ENCODE data around the gene REXO4. TPM values are rescaled to one million over a fixed set of nuclear protein-coding genes. Genes with fewer than 3 reads are reported as not detected.

The REXO4 gene
- total RNA-seq = 29.9 TPM

GRCh38 chr9:133417541-133418461 is at the start of gene REXO4:
Gene REXO4 (minus strand): TSS chr9:133418010. CDS start chr9:133417844, 166 bp downstream.
- peak; percentile 78 to 86 (median 84) for DNase-seq (ENCODE audit: low read depth in 2 of 3, low spot score in 2 of 3)

- no peak for DNase-seq (ENCODE audit: low read depth in 2 of 3, low spot score in 2 of 3)
These were observed 49.3 kb upstream of the REXO4 start for GRCh38 chr9:133467101-133467500.

GRCh38 chr9:133465984-133466383 is 48.2 kb upstream of the REXO4 start:
- no peak for DNase-seq (ENCODE audit: low read depth in 2 of 3, low spot score in 2 of 3)

DNA sequence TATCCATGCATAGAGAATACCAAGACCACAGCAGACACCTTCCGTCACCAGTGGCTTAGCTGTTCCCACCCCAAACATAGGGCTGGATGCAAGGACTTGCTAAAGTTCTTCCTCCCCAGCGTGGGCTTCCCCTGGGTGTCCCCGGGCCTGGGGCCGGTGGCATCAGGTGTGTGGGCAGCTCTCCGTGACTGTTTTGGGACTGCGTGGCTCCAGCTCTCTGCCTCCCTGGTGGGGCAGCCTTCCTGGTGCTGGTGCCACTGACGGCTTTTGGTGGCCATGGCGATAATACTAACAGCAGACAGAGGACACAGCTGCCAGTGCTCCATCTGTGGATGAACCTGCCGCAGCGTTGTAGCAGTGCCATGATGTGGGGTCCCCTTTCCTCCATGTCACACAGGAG is 46.8 kb upstream of the REXO4 start:
- no peak for DNase-seq (ENCODE audit: low read depth in 2 of 3, low spot score in 2 of 3)

- DNase-seq (ENCODE audit: low read depth in 2 of 3, low spot score in 2 of 3) = no peak
These were observed 46.2 kb upstream of the REXO4 start for GRCh38 chr9:133463864-133464615.

DNA sequence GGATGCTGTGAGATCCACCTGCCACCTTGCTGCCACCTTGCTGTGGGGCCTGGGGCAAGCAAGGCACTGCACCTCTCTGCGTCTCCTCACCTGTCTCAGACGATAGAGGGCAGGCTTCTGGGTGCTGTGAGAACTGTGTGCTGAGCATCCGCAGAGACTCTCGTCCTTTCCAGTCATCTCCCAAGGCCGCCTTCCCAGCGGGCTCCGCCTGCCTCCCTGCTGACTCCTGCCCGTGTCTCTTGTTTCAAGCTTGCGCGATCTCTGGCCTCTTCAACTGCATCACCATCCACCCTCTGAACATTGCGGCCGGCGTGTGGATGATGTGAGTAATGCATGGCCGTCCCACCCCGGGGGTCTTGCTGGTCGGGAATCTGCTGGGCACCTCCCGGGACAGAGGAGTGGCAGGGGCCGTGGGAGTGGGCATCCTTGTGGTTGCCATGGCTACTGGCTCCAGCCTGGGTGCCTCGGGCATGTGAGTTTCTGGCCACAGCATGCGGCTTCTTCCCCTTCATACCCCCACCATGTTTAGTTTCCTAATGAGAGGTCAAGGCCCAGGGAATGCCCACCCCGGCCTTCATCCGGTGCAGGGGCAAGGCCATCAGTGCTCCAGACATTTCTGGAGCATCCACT is 45.5 kb upstream of the REXO4 start:
- DNase-seq (ENCODE audit: low read depth in 2 of 3, low spot score in 2 of 3) = no peak

DNA sequence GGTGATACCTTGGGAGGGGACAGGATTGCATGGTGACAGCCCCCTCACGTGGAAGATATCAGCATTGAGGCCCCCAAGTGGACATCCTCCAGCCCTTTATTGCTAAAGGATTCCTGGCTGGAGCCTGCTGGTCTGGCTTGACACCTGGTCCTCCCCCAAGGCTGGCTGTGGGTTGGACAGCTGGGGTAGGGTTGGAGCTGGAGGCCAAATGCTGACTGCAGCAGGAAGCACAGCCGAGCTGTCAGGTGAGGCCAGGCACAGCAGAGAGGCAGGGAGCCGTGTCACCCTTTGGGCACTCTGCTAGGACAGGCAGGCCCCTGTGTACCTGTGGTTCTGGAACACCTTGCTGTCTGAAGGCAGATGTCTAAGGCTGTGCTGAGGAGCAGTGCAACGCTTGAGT is 44.2 kb upstream of the REXO4 start:
- DNase-seq (ENCODE audit: low read depth in 2 of 3, low spot score in 2 of 3) = no peak

DNA sequence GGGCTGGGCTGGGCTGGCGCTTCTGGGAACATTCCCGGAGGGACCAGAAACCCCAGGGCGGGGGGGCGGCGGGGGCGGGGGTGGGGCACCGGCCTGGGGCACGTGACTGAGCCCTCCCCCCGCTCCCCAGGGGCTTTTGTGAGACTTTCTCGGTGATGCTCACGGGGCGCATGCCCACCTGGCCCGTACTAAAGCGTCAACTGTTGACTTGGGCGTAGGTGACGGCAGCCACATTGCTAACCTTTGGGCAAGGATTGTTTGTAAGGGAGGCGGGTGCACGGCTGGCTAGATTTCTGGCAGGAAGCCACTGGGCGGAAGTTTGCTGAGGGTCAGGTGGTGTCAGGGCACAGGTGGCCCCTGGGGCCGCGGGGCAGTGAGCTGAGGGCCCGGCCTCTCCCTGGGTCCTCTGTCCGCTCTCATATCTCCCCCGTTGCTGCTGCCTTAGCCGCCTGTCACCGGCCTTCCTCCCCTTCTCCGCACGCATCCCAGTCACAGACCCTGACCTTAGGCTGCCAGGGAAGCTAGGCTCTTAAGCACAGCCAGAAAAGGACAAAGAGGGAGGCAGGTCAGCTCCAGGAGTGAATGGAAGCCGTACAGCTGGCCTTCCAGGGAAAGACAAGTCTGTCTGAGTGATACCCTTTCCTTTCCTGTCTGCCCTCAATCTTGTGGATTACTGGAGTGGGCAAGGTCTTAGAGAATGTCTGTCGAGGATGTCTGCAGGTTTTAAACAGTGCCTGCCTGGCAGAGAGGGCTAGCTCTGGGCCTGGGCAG is 42.8 kb upstream of the REXO4 start:
- peak; percentile 22 to 43 (median 39) for DNase-seq (ENCODE audit: low read depth in 2 of 3, low spot score in 2 of 3)

DNA sequence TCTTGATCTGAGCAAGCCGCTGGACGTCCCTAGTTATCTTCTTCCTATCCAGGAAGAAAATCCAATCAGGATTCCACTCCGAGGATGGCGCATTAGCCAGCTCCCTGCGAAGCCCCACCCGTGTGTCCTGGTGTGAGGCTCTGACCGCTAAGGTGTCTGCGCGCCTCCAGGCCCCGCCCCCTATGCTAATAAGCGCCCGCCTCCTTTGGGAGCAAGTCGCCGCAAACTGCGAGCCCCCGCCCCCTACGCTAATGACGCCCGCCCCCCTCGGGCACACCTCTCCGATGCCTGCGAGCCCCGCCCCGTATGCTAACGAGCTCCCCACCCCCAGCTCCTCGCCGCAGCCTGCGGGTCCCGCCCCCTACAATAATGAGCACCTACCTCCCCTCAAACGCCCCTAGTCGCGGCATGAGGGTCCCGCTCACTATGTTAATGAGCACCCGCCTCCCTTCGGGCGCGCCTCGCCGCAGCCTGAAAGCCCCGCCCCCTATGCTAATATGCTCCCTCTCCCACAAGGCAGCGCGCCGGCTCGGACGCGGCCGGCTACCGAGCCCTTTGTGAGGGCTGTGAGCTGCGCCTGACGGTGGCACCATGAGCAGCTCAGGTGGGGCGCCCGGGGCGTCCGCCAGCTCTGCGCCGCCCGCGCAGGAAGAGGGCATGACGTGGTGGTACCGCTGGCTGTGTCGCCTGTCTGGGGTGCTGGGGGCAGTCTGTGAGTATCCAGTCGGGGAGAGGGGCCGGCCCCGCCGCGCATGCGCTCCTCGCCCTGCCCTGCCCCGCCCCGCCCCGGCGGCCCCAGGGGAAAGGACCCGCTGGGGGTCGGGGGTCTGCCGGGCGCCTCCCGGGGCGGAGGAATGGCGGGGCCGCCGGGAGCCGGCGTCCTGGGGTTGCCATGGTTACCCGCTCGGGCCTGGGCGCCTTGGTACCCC is 41.9 kb upstream of the REXO4 start, which contains the start of gene CACFD1:
Gene CACFD1 (plus strand): TSS at position 503 of the 929 bp plus-strand sequence. CDS start 89 bp downstream, at position 592.
- peak; percentile 78 to 94 (median 92) for DNase-seq (ENCODE audit: low read depth in 2 of 3, low spot score in 2 of 3)

GRCh38 chr9:133458643-133459312 is 41.0 kb upstream of the REXO4 start:
- DNase-seq (ENCODE audit: low read depth in 2 of 3, low spot score in 2 of 3) = no peak

DNA sequence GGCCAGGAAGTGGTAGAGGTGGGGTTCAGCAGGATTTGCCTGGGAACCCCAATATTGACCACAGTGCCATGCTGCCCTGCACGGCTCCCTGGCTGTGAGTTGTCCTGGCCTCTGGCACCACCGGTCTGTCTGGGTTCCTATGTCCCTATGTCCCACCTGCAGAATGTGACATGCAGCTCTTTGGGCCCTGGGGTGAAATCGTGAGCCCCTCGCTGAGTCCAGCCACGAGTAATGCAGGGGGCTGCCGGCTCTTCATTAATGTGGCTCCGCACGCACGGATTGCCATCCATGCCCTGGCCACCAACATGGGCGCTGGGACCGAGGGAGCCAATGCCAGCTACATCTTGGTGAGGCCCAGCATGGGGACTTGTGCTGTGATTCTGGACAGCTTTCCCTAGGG is 39.9 kb upstream of the REXO4 start:
- no peak for DNase-seq (ENCODE audit: low read depth in 2 of 3, low spot score in 2 of 3)

DNA sequence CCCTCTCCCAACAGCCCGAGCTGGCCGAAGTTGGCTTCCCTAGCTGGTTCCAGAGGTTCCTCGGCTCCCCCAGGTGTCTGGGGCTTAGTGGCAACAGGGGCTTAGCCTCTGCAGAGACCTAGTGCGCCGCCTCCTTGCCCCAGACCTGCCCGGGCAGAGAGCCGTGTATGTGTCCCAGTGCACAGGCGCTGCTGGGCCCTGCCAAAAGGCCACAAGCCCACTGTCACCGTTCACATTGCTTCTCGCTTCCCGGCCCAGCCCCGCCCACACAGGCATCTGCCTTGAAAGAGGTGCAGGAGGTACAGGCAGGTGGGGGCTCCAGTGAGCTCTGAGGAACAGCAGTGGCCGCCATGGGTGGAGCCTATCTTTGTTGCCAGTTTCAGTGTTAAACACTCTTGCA is 39.4 kb upstream of the REXO4 start:
- DNase-seq (ENCODE audit: low read depth in 2 of 3, low spot score in 2 of 3) = no peak

- no peak for DNase-seq (ENCODE audit: low read depth in 2 of 3, low spot score in 2 of 3)
These were observed 38.6 kb upstream of the REXO4 start for GRCh38 chr9:133456409-133456808.

- DNase-seq (ENCODE audit: low read depth in 2 of 3, low spot score in 2 of 3) = no peak
These were observed 38.1 kb upstream of the REXO4 start for GRCh38 chr9:133455936-133456335.

DNA sequence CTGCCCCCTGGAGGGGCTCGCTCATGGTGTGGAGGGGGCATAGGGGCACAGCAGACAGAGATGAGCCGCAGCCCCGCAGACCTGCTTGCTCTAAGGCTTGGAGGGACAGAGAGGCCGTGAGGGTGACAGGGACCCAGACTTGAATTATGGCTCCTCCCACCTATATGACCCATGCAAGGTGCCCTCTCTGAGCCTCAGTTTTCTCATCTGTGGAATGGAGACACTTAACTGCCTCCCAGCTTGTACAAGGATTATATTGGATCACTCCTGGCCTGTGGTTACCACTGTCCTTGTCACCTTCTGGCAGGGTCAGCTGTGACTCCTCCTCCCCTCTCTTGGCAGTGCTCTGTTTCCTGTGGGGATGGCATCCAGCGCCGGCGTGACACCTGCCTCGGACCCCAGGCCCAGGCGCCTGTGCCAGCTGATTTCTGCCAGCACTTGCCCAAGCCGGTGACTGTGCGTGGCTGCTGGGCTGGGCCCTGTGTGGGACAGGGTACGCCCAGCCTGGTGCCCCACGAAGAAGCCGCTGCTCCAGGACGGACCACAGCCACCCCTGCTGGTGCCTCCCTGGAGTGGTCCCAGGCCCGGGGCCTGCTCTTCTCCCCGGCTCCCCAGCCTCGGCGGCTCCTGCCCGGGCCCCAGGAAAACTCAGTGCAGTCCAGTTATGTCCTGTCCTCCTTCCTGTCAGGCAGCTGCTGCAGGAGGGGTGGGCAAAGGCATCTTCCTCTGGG is 37.3 kb upstream of the REXO4 start:
- no peak for DNase-seq (ENCODE audit: low read depth in 2 of 3, low spot score in 2 of 3)

GRCh38 chr9:133454325-133454724 is 36.5 kb upstream of the REXO4 start:
- no peak for DNase-seq (ENCODE audit: low read depth in 2 of 3, low spot score in 2 of 3)

DNA sequence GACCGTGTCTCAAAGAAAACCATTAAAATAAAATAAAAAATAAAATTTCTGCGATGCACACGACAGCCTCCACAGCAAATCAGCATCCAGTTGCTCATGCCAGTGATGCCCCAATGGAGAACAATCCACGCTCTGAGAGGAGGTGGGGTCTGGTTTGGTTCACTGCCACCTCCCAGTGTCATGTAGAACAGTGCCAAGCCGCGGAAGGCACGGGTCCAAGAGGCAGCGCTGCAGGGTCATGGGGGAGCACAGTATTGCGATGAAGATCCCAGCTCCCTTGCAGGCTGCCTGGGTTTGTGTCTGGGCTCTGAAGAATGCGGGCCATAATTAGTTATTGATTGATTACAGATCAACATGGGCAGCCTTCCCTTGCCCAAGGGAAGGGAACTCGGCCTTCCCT is 35.8 kb upstream of the REXO4 start:
- no peak for DNase-seq (ENCODE audit: low read depth in 2 of 3, low spot score in 2 of 3)

GRCh38 chr9:133452562-133452961 is 34.8 kb upstream of the REXO4 start:
- no peak for DNase-seq (ENCODE audit: low read depth in 2 of 3, low spot score in 2 of 3)

All from hematopoietic multipotent progenitor cell (in vitro differentiated cells).